ENCODE measurements around the gene SYNJ2.

Gene SYNJ2

DNA sequence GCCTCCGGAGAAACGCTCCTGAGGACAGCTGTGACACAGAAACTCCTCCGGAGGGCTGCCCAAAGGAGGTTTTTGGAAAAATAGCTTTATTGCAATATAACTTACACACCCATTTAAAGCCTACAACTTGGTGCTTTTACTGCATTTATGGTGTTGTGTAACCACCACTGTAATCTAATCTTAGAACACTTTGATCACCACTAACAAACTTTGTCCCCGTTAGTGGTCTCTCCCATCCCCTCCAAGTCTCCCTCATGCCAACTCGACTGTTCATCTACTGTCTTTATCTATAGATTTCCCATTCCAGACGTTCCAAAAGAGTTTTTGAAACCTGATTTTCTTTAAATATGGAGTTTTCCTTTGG is 62.8 kb downstream of the SYNJ2 start:
- no peak for DNase-seq

DNA sequence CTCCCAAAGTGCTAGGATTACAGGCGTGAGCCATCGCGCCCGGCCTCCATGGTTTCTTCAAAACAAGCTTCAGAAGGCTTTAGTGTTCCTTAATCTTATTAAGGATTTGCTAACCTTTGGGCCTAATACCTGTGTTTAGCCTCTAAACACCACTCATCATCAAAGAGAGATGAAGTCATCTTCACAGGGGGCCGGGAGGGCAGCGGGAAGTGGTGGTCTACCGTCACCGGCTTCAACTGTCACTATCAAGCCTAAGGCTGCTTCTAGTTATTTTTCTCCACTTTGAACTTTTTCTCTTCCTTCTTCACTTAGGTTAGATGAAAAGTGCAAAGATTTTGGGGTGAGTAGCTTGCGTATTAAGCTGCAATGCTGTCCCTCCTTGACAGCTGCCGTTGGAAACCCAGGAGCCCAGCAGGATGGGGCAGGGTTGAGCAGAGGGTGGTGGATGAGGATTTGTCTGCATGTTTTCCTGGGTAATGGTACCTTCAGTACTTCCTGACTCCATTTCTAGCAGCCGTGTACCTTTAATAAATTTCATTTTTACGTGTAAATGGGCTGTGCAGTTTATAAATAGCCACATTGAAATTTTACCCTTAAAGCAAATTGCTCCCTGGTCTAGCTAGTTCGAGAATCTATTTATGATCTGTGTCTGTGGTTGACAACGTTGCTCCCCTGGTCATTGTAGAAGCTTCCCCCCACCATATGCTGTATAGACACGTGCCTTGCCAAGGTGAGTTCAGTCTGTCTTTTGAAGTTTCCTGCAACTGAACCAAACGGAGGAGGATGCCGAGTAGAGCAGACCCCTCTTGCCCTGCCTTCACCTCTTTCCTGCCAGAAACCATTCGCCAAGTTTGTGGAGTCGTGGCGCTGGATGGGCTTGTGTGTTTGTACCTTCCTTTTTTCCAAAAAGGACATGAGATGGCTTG is 64.8 kb downstream of the SYNJ2 start:
- no peak for DNase-seq

DNA sequence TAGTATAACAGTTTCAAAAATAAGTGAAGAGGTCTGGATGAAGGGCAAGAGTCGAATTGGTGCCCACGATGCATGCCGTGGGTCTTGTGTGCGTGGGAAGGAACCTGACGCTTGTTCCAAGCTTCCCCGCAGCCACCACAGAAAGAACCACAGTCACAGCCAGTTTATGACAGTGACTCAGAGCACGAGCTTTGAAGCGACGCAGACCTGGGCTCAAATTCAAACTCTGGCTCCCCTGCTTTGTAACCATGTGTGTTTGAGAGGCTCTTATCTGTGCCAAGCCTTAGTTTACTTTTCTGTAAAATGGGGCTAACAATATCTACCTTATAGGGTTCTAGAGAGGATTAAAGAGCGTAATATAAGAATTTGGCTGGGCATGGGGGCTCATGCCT is 65.5 kb downstream of the SYNJ2 start:
- peak; percentile 57 for DNase-seq

DNA sequence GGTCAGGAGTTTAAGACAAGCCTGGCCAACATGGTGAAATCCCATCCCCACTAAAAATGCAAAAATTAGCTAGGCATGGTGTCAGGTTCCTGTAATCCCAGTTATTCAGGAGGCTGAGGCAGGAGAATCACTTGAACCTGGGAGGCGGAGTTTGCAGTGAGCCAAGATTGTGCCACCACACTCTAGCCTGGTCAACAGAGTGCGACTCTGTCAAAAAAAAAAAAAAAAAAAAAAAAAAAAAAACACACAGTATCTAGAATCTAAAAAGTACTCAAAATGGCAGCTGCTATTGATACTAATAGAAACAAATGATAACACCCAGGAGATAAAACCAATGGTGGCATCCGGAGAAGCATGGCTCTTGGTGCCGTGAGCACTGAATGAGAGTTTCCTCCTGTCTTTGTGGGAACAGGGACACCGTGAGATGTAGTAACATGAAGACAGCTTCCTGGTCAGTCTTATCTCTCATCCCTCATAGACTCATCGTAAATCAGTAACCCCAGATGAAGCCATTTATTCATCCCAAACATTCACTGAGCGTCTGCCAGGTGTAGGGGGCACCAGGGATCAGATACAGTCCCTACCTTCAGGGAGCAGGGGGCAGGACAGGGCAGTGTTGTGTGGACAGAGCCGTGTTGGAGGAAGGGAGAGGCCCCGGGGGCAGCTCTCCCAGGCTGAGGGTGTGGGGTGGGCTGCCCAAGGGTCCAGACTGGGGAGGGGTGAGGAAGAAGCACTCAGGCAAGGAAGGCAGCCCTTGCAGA is 66.1 kb downstream of the SYNJ2 start:
- DNase-seq = no peak

DNA sequence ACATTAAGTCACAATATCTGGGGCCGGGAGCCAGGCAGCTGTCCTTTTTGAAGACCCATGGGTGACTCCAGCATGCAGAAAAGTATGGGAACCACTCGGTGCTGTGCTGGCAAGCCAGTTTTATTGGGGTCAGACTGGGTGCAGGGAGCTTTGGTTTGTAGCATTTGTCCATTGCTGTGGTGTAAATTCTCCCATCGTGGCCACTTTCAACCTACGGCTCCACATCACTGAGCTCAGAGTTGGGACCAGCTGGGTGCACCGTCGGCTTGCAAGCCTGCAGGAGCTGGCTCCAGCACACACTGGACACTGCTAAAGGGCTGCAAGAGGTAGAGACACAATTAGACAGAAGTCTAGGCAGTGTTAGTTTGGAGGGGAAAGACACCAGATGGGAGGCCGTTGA is 66.9 kb downstream of the SYNJ2 start:
- no peak for DNase-seq

DNA sequence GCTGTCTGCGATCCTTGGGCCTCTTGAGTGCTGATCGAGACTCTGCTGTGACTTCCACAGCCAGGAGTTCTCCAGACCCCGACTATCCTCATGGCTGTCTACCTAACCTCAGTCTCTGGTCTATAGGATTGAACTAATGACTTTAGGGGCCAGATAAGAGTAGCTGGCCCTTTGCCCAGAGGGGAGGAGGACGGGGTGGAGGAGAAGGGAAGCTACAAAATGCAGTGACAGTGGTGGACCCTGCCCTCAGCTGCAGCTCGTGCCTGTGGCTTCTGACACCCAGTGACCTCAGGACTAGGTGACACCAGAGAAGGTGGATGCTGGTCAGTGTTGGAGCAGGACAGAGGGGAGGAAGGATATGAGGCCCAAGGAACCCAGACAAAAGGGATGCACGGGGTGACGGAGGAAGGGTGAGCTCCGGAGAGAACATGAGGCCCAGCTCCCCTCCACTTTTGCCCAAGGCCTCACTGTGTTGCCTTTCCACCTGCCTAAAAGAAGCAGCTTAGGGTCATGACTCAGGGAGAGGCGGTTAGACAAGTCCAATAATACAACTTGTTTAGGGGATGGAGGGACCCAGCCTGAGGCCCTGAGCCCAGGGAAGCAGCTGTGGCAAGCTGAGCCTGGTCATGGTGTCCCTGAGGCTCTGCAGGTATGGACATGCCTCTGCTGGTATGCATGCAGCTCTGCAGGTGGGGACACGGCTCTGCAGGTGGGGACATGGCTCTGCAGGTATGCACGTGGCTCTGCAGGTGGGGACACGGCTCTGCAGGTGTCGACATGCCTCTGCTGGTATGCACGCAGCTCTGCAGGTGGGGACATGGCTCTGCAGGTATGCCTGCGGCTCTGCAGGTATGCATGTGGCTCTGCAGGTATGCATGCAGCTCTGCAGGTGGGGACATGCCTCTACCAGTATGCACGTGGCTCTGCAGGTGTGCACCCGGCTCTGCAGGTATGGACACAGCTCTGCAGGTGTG is 67.7 kb downstream of the SYNJ2 start:
- no peak for DNase-seq

DNA sequence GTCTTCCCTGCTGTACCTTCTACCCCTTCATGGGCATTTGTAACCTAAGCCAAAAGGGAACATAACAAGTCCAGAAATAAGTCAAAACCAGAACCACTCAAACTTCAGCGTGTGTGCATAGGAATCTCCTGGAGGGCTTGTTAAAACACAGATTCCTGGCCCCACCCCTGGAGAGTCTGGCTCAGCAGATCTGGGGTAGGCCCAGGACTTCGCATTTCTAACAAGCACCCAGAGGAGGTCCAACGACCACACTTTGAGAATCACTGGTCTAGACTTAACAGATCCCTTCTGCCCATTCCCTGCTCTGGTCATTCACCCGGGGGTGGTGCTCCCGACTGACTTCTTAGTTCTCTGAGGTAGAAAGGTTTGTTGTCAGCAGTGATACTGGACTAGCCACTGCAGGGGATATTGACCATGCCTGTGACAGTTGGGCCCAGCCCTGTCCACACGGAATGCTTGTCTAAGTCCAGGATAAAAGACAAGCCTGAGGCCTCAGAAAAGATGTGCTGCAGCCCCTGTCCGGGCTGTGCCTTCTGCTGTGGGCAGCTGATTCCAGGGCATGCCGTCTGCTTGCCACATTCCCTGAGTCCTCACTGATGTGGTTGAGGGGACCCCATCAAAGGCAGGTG is 68.6 kb downstream of the SYNJ2 start:
- no peak for DNase-seq

DNA sequence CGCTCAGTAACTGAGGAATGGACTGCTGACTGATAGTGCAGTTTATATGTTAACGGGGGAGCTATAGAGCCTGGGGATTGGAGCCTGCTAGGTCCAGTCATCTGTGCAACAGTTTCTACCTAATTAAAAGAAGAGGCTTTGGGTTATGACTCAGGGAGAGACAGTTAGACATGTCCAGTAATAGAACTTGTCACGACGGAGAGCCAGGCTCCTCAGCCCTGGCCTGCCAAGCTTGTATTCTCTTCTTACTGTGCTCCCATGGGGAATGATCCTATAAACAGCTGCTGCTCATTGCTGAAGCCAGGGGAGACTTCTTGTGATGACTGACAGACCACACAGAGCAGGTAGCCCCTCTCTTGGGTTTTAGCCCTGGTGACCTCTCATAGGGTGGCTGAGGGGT is 69.3 kb downstream of the SYNJ2 start:
- no peak for DNase-seq

DNA sequence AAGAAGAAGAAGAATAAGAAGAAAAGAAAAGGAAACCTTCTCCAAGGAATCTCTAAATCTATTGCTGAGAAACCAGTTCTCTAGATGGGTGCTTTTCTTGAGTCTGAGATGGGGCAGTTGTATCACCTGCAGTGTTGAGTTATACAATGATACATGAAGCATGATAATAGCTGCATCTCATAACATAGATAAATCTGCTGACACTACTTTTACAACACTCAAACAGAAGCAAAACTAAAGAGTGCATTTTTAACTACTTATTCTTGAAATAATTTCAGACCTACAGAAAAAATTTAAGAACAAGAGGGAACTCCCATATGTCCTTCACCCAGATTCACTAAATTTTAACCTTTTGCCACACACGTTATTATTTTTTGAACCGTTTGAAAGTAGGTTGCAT is 70.3 kb downstream of the SYNJ2 start:
- DNase-seq = no peak

DNA sequence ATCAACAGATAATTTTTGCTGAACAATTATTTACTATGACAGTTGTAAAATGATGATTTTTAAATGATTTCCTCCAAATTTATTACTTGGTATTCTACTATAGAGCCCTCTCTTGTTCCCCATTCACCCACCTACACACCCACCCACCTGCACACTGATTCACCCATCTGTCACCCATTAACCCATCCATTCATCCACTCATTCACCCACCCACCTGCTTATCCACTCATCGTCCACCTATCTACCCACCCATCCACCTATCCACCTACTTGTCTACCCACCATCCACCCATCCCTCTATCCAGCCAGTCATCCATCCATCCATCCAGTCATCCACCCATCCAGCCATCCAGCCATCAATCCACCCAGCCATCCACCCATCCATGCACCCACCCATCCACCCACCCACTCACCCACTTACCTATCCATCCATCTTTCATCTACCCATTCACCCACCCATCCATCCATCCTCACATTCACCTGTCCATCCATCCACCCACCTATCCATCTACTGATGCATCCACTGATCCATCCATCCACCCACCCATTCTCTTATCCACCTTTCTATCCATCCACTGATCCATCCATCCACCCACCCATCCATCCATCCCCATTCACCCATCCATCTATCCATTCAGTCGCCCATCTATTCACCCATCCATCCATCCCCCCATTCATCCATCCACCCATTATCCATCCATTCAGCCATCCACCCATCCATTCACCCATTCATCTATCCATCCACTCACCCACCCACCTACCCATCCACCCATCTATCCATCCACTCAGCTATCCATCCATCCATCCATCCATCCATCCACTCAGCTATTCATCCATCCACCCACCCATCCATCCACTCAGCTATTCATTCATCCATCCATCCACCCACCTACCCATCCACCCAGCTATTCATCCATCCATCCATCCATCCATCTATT is 72.0 kb downstream of the SYNJ2 start:
- no peak for DNase-seq

DNA sequence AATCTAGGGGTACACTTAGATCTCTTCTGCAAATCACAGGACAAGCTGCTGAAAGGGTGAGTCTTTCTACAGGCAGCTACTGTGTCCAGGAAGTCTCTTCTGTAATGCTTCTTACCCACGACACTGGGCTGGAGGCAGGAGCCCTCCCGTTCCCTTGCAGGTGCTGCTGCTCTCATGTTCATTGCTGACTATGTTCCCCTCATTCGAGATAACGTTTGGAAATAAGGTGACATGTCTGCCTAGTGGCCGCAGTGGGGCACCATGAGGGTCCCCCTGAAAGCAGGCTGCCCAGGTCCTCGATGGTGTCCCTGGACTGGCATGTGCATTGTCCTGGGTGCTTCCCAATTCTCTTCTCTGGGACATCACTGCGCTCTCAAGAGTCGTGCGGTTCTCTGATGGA is 74.7 kb downstream of the SYNJ2 start:
- no peak for DNase-seq

DNA sequence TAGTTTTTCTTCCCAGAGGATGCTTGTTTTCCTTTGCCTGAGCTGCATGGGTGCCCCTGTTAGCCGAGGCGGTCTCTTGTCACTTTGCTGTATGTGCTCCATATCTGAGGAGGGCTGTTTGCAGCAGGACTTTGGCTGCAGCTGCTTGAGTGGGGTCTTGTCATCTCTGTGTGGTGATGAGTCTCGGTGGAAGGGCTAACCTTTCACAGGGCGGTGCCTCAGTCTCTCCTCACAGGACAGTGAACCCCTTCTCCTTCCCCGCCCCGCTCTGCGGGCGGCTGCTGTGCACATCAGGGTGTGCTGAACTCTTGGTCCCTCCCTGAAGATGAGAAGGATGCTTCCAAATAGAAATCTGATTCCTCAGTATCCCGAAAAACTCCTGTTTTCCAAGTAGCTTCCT is 75.1 kb downstream of the SYNJ2 start:
- DNase-seq = no peak

DNA sequence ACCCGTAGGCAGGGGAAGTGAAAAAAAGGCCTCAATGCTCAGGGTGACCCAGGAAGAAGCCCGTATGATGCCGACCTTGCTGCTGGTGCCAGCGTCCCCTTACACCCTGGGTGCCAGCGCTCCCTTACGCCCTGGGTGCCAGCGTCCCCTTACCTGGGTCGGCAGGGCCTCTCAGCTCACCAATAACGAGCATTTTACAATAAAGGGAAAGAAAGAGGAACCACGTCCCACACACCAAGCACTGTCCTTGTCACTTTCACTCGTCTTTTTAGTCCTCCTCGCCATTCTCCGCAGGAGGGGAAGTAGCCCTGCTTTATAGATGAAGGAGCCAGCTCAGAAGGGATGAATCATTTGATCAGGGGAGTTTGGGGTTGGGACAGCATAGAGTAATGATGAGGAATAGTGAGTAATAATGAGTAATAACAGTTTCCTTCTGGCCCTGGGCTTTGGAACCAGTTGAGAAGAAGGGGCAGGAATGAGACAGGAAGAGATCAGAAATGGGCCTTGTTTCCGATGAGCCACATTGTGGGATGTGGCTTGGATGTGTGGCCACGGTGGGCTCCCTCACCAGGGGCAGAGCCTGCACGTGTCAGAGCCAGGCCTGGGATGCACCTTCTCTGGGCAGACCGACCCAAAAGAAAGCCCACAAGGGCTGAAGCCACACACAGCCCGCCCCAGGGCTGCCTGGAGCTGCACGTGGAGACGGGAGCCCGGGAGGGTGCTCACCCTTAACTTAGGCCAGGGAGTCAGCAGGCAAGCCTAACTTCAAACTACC is 75.7 kb downstream of the SYNJ2 start:
- DNase-seq = no peak

DNA sequence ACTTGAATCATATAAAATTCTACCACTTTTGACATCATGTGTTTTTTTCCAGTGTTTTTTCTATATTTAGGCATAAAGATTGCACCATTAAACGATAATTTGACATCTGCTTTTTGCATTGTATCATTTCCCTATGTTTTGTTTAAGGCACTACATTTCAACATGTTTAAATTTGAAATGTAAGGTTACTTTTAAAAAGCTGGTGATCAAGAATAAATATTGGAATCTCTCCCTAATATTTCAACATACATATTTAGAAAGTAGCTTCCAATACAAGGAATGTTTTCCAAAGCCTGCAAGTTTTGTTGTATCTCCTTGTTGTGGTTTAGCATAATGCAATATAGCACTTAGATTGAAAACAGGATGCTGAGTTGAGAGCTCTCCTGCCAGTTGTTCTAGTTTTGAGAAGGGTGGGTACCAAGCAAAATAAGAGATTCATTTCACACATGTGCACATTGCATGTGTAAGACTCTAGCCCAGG is 76.5 kb downstream of the SYNJ2 start:
- no peak for DNase-seq

DNA sequence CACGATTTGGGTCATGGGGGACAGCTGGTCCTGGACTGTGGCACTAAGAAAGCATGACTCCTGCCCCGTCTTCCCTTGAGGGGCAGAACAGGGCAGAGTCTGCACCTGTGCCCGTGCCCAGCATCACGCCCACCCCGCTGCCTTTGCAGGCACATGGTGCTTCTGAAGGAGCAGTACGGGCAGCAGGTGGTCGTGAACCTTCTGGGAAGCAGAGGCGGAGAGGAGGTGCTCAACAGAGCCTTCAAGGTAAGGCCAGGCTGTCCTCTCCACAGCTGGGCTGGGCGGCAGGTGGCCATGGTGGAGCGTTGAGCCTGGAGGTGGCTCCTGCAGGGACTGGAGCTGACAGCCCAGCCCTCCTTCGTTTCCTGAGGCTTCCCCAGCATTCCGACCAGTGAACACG is 77.4 kb downstream of the SYNJ2 start:
- no peak for DNase-seq

DNA sequence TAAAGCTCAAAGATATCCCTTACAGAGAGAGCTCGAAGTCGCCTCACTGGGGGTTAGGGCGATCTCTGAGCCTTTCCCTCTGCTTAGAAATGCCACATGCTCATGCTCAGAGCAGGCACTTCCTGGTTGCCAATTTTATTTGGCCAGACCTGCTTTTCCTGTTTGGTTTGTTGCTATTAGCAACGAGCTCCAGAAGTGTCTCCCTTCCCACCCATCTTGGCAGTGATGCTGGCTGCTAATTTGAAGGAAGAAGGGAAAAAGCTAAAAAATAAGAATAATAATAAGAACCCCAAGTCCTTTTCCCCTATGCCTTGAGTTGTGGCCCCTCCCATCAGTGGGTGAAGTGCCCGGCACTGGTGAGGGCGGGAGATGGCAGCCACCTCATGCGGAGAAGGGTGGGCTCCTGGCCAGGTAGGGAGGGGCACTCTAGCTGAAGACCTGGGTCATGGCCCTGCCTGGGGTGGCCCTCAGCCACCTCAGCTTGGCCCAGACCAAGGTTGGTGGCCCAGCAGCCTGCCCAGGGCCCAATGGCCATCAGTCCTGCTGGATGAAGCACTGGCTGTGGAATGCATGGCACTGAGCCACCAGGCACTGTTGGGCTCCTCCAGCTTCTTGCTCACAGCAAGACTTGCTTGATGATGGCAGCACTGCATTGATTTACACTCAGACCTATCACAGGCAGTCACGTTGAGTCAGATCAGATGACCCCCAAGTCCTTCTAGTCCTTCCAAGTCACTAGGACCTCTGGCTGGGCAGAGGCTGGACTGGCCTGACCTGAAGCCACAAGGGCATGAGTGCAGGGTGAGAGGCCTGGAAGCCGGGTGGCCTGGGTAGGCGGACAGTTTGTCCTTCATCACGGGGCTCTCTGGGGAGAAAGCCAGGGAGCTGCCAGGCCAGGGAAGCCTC is 79.0 kb downstream of the SYNJ2 start:
- DNase-seq = no peak

DNA sequence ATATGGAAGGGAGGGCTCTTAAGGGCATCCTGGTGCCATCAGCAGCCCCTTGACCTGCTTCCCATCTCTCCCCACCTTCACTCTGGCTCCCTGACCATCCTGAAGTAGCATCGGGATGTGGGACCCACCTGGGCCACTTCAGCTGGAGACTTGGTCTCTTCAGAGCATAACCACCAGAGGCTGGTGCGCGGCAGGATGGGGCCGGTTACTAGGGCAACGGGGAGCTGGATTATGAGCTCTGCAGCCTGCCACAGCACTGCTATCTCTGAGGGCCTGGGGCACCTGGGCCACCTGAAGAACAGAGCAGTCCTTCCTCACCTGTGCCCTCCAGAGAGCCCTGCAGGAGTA is 79.7 kb downstream of the SYNJ2 start:
- DNase-seq = no peak

DNA sequence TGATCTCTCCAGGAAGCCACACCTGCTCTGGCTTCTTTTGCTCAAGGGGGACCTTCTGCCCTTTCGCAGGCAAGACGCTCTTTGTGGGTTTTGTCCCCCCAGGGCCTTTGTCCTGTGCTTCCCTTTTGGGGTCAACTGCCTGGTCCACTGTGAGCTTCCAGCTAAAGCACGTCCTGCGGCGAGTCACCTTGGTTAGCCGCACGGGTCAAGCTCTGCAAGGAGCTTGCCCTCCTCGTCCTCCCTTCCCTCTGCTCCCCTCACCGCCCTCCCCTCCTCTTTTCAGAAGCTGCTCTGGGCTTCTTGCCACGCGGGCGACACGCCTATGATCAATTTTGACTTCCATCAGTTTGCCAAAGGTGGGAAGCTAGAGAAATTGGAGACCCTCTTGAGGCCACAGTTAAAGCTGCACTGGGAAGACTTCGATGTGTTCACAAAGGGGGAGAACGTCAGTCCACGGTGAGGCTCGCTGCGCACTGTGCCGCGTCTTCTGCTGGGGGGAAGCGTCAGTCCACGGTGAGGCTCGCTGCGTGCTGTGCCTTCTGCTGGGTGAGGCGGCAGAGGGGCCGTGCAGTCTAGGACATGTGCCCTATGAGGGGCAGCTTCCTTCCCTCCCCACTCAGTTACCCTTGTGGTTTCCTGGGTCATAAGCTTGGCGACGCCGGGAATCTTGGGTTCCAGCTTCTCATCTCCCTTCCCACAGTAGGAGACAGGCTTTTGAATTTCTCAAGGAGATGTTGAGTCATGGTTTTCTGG is 80.2 kb downstream of the SYNJ2 start:
- no peak for DNase-seq

DNA sequence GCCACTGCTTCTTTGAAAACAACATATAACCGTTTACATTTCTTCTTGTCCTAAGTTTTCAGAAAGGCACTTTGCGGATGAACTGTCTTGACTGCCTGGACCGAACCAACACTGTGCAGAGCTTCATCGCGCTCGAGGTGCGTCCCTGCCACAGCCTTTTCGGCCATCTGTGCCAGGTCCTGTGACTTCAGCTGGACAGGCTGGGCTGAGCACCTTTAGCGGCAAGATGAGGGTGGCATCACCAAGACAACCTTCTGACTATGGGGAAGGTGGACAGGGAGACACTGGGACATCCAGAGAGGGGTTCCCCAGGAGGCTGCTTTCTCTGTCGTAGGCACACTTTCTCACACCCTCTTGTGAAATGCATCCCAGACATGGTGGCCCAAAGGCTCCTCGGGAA is 82.1 kb downstream of the SYNJ2 start:
- no peak for DNase-seq
